ENCODE data around the gene RXRB.

Gene RXRB

DNA sequence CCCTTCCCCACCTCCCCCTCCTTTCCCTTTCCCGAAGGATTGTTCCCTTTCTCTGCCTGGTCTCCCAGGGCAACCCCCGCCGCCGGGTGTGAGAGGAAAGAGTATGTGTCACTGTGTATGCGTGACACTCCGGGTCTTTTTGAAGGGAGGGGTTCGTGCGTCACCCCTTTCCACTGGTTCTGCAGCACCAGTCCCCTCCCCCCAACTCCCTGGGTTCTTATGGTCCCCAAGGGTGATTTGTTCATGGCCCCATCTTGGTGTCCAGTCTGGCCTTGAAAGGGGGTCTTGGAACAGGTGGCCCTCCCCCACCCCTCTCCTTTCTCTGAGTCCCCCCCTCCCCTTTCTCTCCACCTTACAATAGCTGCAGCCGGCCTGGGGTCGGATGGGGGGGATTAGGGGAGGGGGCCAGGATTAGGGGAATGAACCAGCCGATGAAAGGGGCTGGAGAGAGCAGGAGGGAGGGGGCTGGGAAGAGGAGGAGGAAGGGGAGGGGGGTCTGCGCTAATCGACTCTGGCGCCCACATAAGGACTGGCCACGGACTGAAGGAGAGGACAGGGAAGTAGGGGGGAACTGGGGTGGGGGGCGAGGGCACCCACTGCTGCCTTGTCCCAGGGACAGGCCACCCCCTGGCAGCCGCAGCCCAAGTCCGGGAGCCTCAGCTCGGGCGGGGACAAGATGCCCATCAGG, 6.5 kb upstream of the RXRB start:
- peak overlapping the region; percentile 86 for H3K4me3 ChIP-seq (ENCODE audit: control insufficient read depth, low read depth, low read length)
- TF ChIP-seq, protein P1, sequence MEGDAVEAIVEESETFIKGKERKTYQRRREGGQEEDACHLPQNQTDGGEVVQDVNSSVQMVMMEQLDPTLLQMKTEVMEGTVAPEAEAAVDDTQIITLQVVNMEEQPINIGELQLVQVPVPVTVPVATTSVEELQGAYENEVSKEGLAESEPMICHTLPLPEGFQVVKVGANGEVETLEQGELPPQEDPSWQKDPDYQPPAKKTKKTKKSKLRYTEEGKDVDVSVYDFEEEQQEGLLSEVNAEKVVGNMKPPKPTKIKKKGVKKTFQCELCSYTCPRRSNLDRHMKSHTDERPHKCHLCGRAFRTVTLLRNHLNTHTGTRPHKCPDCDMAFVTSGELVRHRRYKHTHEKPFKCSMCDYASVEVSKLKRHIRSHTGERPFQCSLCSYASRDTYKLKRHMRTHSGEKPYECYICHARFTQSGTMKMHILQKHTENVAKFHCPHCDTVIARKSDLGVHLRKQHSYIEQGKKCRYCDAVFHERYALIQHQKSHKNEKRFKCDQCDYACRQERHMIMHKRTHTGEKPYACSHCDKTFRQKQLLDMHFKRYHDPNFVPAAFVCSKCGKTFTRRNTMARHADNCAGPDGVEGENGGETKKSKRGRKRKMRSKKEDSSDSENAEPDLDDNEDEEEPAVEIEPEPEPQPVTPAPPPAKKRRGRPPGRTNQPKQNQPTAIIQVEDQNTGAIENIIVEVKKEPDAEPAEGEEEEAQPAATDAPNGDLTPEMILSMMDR (conservative IDR thresholded peaks at IDR 0.05; ENCODE audit: control insufficient read depth, insufficient read depth, low read depth, low read length): no peak
- DNase-seq (ENCODE audit: low read depth): no peak

- TF ChIP-seq, protein P1 (conservative IDR thresholded peaks at IDR 0.05; ENCODE audit: control insufficient read depth, insufficient read depth, low read depth, low read length): no peak
- H3K4me3 ChIP-seq (ENCODE audit: control insufficient read depth, low read depth, low read length): no peak overlapping the region
- DNase-seq (ENCODE audit: low read depth): no peak
These were observed 5.8 kb upstream of the RXRB start for GRCh38 chr6:33206027-33206863.

DNA sequence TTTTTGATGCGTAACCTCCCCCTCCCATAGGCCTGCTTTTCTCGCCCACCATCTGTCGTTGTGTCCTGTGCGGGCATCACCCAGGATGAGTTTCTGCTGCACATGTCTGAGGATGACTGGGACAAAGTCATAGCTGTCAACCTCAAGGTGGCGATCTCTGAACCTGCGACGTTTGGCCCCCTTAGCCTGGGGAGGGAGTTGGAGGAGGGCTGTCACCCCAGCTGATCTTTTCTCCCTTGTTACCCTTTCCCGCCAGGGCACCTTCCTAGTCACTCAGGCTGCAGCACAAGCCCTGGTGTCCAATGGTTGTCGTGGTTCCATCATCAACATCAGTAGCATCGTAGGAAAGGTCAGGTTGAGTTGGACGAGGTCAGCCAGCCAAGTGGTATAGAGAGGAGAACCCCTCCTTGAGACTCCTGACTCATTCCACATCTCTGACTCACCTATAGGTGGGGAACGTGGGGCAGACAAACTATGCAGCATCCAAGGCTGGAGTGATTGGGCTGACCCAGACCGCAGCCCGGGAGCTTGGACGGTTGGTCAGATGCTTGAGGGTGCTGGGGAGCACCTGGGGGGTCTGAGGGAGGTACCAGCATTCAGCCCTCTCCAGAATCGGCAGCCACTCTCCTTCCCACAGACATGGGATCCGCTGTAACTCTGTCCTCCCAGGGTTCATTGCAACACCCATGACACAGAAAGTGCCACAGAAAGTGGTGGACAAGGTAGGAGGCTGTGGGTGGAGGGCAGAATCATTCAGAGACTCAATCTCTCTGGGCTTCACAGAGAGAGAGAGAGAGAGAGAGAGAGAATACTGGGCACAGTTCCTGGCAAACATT, 4.9 kb upstream of the RXRB start:
- peak overlapping the region; percentile 67 for H3K4me3 ChIP-seq (ENCODE audit: control insufficient read depth, low read depth, low read length)
- TF ChIP-seq, protein P1 (conservative IDR thresholded peaks at IDR 0.05; ENCODE audit: control insufficient read depth, insufficient read depth, low read depth, low read length): no peak
- peak; percentile 44 for DNase-seq (ENCODE audit: low read depth)

DNA sequence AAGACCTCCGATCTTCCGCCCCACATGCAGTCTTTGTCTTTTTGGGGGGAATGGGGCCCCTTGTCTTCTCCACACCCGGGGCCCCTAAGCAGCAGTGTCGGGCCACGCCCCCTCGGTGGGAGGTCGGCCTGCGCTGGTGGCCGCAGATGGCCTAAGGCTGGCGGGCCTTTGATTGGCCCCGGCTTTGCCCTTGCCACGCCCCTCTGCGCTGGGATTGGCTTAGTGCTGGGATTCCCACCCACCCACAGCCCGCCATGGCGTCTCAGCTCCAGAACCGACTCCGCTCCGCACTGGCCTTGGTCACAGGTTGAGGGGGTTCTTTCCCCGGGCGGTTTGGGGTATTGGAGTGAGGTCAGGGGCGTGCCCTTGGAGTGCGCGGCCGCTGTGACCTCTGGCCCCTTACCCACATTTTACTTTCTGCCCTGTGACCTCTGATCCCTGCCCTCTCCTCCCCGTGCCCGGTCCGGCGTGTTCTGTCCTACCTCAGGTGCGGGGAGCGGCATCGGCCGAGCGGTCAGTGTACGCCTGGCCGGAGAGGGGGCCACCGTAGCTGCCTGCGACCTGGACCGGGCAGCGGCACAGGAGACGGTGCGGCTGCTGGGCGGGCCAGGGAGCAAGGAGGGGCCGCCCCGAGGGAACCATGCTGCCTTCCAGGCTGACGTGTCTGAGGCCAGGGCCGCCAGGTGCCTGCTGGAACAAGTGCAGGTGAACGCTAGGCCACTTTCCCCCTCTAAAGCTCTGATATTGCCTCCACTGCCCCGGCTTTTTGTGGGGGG, 4.1 kb upstream of the RXRB start, which contains the start of gene HSD17B8:
HSD17B8 (plus strand) TSS at position 241 of the 776 bp plus-strand sequence; CDS start at position 255, 14 bp downstream.
- DNase-seq (ENCODE audit: low read depth): peak; percentile 87
- TF ChIP-seq, protein P1 (conservative IDR thresholded peaks at IDR 0.05; ENCODE audit: control insufficient read depth, insufficient read depth, low read depth, low read length): no peak
- peak within 1 kb of the TSS; percentile 67 for H3K4me3 ChIP-seq (ENCODE audit: control insufficient read depth, low read depth, low read length)

- no peak overlapping the region for H3K4me3 ChIP-seq (ENCODE audit: control insufficient read depth, low read depth, low read length)
- DNase-seq (ENCODE audit: low read depth): no peak
- TF ChIP-seq, protein P1 (conservative IDR thresholded peaks at IDR 0.05; ENCODE audit: control insufficient read depth, insufficient read depth, low read depth, low read length): no peak
These were observed 3.6 kb upstream of the RXRB start for GRCh38 chr6:33204165-33204414.
